ENCODE measurements around the gene THAP5. TPM values are rescaled to one million over a fixed set of nuclear protein-coding genes. Genes with fewer than 3 reads are reported as not detected.

The THAP5 gene
- total RNA-seq, 1 donor from 2014 or later: 25.9 TPM

GRCh38 chr7:108600399-108600798 lies 30.9 kb upstream of the THAP5 start:
- H3K27ac Mint-ChIP-seq: no peak overlapping the region
- no peaks in the 10 kb centered on the region for H3K27me3 Mint-ChIP-seq (ENCODE audit: low read depth)
- no peaks in the 10 kb centered on the region for H3K9me3 Mint-ChIP-seq
- DNase-seq (ENCODE audit: low spot score in 2 of 2, unreplicated experiment in 2 of 2): no peak
- H3K4me1 Mint-ChIP-seq: peaks cover 16% of the 10 kb centered on the region
- TF ChIP-seq CTCF (IDR thresholded peaks at IDR 0.05; ENCODE audit: unreplicated experiment): no peak
- H3K4me3 Mint-ChIP-seq: no peak overlapping the region
- H3K36me3 Mint-ChIP-seq: no peaks in the 10 kb centered on the region

GRCh38 chr7:108598914-108599580 lies 29.5 kb upstream of the THAP5 start:
- no peak for TF ChIP-seq CTCF (IDR thresholded peaks at IDR 0.05; ENCODE audit: unreplicated experiment)
- no peak overlapping the region for H3K4me3 Mint-ChIP-seq
- no peak overlapping the region for H3K27ac Mint-ChIP-seq
- DNase-seq (ENCODE audit: low spot score in 2 of 2, unreplicated experiment in 2 of 2): no peak
- no peaks in the 10 kb centered on the region for H3K9me3 Mint-ChIP-seq
- H3K36me3 Mint-ChIP-seq: no peaks in the 10 kb centered on the region
- H3K27me3 Mint-ChIP-seq (ENCODE audit: low read depth): no peaks in the 10 kb centered on the region
- peaks cover 16% of the 10 kb centered on the region for H3K4me1 Mint-ChIP-seq

GRCh38 chr7:108598153-108598552 lies 28.6 kb upstream of the THAP5 start:
- no peak for TF ChIP-seq CTCF (IDR thresholded peaks at IDR 0.05; ENCODE audit: unreplicated experiment)
- DNase-seq (ENCODE audit: low spot score in 2 of 2, unreplicated experiment in 2 of 2): no peak
- Mint-ChIP-seq H3K36me3 (no peaks in the 10 kb centered on the region), H3K9me3 (no peaks in the 10 kb centered on the region), H3K27ac (no peak overlapping the region), H3K27me3 (ENCODE audit: low read depth) (no peaks in the 10 kb centered on the region), H3K4me3 (no peak overlapping the region), H3K4me1 (peaks cover 17% of the 10 kb centered on the region)

GRCh38 chr7:108596560-108596959 lies 27.1 kb upstream of the THAP5 start:
- no peak for DNase-seq (ENCODE audit: low spot score in 2 of 2, unreplicated experiment in 2 of 2)
- no peaks in the 10 kb centered on the region for H3K36me3 Mint-ChIP-seq
- H3K27ac Mint-ChIP-seq: no peak overlapping the region
- no peak overlapping the region for H3K4me3 Mint-ChIP-seq
- H3K9me3 Mint-ChIP-seq: no peaks in the 10 kb centered on the region
- peaks cover 26% of the 10 kb centered on the region for H3K4me1 Mint-ChIP-seq
- no peak for TF ChIP-seq CTCF (IDR thresholded peaks at IDR 0.05; ENCODE audit: unreplicated experiment)
- H3K27me3 Mint-ChIP-seq (ENCODE audit: low read depth): no peaks in the 10 kb centered on the region

- H3K4me3 Mint-ChIP-seq: no peak overlapping the region
- H3K4me1 Mint-ChIP-seq: peaks cover 19% of the 10 kb centered on the region
- H3K9me3 Mint-ChIP-seq: no peaks in the 10 kb centered on the region
- no peak for TF ChIP-seq CTCF (IDR thresholded peaks at IDR 0.05; ENCODE audit: unreplicated experiment)
- H3K27ac Mint-ChIP-seq: no peak overlapping the region
- H3K36me3 Mint-ChIP-seq: no peaks in the 10 kb centered on the region
- no peaks in the 10 kb centered on the region for H3K27me3 Mint-ChIP-seq (ENCODE audit: low read depth)
- no peak for DNase-seq (ENCODE audit: low spot score in 2 of 2, unreplicated experiment in 2 of 2)
Measured at GRCh38 chr7:108592646-108593201, 23.2 kb upstream of the THAP5 start.

Data from mesothelial cell of epicardium (in vitro differentiated cells).